ENCODE data around the gene CHRNA3.

CHRNA3 gene

DNA sequence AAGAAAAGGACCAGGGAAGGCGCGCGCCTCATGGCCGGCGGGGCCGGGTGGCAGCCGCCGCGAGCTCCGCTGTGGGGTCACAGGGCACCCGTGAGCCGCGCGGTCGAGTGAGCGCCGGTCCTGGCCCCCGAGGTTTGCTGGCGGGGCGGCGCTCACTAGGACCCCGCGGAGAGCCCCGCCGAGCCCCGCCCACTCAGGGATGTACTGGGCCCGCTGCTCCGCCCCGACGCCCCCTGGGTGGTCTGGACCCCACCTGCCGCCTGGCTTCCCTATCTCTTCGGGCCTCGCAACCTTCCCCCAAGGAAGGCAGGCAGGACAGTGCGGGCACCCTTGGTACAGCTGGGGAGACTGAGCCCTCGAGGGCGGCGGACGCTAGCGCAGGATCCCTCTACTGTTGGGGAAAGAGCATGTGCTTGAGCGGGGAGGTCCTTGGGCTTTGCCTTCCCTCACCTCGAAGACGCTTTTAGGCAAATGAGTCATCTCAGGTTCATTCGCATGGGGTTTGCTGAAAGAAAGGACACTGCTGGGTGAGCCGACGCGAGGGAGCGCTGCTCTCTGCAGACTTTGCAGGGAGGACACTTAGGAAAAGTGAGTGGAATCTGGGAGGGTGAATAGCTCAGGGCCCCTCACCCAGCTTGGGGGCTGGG, 20.4 kb upstream of the CHRNA3 start, which contains the start of gene CHRNB4 (continued):
- TF ChIP-seq, protein P1, sequence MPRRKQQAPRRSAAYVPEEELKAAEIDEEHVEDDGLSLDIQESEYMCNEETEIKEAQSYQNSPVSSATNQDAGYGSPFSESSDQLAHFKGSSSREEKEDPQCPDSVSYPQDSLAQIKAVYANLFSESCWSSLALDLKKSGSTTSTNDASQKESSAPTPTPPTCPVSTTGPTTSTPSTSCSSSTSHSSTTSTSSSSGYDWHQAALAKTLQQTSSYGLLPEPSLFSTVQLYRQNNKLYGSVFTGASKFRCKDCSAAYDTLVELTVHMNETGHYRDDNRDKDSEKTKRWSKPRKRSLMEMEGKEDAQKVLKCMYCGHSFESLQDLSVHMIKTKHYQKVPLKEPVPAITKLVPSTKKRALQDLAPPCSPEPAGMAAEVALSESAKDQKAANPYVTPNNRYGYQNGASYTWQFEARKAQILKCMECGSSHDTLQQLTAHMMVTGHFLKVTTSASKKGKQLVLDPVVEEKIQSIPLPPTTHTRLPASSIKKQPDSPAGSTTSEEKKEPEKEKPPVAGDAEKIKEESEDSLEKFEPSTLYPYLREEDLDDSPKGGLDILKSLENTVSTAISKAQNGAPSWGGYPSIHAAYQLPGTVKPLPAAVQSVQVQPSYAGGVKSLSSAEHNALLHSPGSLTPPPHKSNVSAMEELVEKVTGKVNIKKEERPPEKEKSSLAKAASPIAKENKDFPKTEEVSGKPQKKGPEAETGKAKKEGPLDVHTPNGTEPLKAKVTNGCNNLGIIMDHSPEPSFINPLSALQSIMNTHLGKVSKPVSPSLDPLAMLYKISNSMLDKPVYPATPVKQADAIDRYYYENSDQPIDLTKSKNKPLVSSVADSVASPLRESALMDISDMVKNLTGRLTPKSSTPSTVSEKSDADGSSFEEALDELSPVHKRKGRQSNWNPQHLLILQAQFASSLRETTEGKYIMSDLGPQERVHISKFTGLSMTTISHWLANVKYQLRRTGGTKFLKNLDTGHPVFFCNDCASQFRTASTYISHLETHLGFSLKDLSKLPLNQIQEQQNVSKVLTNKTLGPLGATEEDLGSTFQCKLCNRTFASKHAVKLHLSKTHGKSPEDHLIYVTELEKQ (tag by site-specific recombination; IDR thresholded peaks at IDR 0.05; ENCODE audit: borderline replicate concordance), result no peak
- TF ChIP-seq GLIS1 (tag by site-specific recombination; IDR thresholded peaks at IDR 0.05), result peak; percentile 84
- TF ChIP-seq, protein P2, sequence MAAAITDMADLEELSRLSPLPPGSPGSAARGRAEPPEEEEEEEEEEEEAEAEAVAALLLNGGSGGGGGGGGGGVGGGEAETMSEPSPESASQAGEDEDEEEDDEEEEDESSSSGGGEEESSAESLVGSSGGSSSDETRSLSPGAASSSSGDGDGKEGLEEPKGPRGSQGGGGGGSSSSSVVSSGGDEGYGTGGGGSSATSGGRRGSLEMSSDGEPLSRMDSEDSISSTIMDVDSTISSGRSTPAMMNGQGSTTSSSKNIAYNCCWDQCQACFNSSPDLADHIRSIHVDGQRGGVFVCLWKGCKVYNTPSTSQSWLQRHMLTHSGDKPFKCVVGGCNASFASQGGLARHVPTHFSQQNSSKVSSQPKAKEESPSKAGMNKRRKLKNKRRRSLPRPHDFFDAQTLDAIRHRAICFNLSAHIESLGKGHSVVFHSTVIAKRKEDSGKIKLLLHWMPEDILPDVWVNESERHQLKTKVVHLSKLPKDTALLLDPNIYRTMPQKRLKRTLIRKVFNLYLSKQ (tag by site-specific recombination; IDR thresholded peaks at IDR 0.05; ENCODE audit: borderline replicate concordance), result no peak
- TF ChIP-seq ZNF560 (tag by site-specific recombination; IDR thresholded peaks at IDR 0.05; ENCODE audit: borderline replicate concordance), result no peak
- peak; percentile 26; the same call in 1 of the 2 replicates for TF ChIP-seq ZIC2 (tag by site-specific recombination; IDR thresholded peaks at IDR 0.05)
- TF ChIP-seq ZNF670 (tag by site-specific recombination; IDR thresholded peaks at IDR 0.05; ENCODE audit: low read depth), result no peak
- TF ChIP-seq, protein P3, sequence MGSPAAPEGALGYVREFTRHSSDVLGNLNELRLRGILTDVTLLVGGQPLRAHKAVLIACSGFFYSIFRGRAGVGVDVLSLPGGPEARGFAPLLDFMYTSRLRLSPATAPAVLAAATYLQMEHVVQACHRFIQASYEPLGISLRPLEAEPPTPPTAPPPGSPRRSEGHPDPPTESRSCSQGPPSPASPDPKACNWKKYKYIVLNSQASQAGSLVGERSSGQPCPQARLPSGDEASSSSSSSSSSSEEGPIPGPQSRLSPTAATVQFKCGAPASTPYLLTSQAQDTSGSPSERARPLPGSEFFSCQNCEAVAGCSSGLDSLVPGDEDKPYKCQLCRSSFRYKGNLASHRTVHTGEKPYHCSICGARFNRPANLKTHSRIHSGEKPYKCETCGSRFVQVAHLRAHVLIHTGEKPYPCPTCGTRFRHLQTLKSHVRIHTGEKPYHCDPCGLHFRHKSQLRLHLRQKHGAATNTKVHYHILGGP (tag by site-specific recombination; IDR thresholded peaks at IDR 0.05), result no peak
- TF ChIP-seq GLIS2 (tag by site-specific recombination; IDR thresholded peaks at IDR 0.05), result peak; percentile 68
- no peak for TF ChIP-seq KLF7 (tag by site-specific recombination; IDR thresholded peaks at IDR 0.05; ENCODE audit: borderline replicate concordance)
- TF ChIP-seq ZNF747 (tag by site-specific recombination; IDR thresholded peaks at IDR 0.05), result no peak
- peak; percentile 33; the same call in 1 of the 2 replicates for TF ChIP-seq ZBTB48 (tag by site-specific recombination; IDR thresholded peaks at IDR 0.05)
- TF ChIP-seq PRDM1 (tag by site-specific recombination; IDR thresholded peaks at IDR 0.05), result no peak
- TF ChIP-seq, protein P4, sequence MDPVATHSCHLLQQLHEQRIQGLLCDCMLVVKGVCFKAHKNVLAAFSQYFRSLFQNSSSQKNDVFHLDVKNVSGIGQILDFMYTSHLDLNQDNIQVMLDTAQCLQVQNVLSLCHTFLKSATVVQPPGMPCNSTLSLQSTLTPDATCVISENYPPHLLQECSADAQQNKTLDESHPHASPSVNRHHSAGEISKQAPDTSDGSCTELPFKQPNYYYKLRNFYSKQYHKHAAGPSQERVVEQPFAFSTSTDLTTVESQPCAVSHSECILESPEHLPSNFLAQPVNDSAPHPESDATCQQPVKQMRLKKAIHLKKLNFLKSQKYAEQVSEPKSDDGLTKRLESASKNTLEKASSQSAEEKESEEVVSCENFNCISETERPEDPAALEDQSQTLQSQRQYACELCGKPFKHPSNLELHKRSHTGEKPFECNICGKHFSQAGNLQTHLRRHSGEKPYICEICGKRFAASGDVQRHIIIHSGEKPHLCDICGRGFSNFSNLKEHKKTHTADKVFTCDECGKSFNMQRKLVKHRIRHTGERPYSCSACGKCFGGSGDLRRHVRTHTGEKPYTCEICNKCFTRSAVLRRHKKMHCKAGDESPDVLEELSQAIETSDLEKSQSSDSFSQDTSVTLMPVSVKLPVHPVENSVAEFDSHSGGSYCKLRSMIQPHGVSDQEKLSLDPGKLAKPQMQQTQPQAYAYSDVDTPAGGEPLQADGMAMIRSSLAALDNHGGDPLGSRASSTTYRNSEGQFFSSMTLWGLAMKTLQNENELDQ (tag by site-specific recombination; IDR thresholded peaks at IDR 0.05; ENCODE audit: low read depth), result no peak
- no peak for TF ChIP-seq ZNF221 (tag by site-specific recombination; IDR thresholded peaks at IDR 0.05; ENCODE audit: borderline replicate concordance)
- no peak for TF ChIP-seq ZNF555 (tag by site-specific recombination; conservative IDR thresholded peaks at IDR 0.05)
- no peak for TF ChIP-seq ZNF629 (tag by site-specific recombination; IDR thresholded peaks at IDR 0.05)
- TF ChIP-seq ZNF114 (tag by site-specific recombination; IDR thresholded peaks at IDR 0.05), result no peak

DNA sequence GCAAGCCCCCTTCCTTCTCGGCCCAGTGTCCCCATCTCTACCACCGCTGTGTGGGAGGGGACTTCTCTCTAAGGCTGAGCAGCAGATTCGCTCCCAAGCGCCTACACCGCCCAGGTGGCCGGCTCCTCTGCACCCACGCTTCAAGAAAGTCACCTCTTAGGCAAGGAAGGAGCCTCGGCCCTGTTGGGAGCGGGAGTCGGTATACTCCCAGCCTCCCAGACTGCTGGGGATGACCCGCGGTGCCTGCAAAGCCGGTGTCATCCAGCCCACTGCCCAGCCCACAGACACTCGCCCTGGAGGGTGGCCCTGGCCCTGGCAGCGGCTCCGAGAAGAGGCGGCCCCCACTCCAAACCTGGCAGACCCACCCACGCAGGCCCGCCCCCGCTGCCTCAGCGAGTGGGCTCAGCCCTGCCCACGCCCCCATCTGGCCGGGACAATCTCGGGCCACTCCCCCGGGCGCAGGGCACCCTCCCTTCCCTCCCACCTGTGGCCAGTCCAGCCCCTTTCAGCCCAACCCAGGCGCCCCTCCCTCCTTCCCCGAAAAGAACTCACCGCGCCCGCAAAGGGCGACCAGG, 19.8 kb upstream of the CHRNA3 start:
- no peak overlapping the region for H3K27ac ChIP-seq (ENCODE audit: extremely low read depth, low read depth, low read length)
- peak overlapping the region; percentile 41 for H3K4me3 ChIP-seq (ENCODE audit: low read depth, low read length)
- H3K4me1 ChIP-seq (ENCODE audit: control insufficient read depth, insufficient read depth, low read length), result peaks cover 2% of the 10 kb centered on the region; the same call in 1 of the 2 replicates
- no peaks in the 10 kb centered on the region for H3K36me3 ChIP-seq (ENCODE audit: control insufficient read depth in 2 of 2, insufficient read depth in 1 of 2, low read length in 2 of 2)
- POLR2A ChIA-PET, result no interaction called here
- CTCF ChIA-PET, result interaction anchor here (0.9 to 5.9 kb wide), 13 partner anchors 10 to 110 kb away, joined by 3 to 119 read pairs (median 7); no protein-coding TSS in a partner anchor
- H3K9me3 ChIP-seq (ENCODE audit: control insufficient read depth, insufficient read depth, low read depth, low read length), result no peaks in the 10 kb centered on the region
- TF ChIP-seq, protein P5, sequence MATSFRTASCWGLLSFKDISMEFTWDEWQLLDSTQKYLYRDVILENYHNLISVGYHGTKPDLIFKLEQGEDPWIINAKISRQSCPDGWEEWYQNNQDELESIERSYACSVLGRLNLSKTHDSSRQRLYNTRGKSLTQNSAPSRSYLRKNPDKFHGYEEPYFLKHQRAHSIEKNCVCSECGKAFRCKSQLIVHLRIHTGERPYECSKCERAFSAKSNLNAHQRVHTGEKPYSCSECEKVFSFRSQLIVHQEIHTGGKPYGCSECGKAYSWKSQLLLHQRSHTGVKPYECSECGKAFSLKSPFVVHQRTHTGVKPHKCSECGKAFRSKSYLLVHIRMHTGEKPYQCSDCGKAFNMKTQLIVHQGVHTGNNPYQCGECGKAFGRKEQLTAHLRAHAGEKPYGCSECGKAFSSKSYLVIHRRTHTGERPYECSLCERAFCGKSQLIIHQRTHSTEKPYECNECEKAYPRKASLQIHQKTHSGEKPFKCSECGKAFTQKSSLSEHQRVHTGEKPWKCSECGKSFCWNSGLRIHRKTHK (tag by site-specific recombination; IDR thresholded peaks at IDR 0.05), result no peak
- no peak for TF ChIP-seq MYNN (tag by site-specific recombination; IDR thresholded peaks at IDR 0.05; ENCODE audit: borderline replicate concordance)
